Activated gamma-delta T cell treated with Interleukin-2 at 50 U/mL for 16 hours (primary cell): ENCODE data around the gene ETV7.
"Not testable (repeated sequence)": the region's sequence is repeated elsewhere in the genome, so short reads cannot be mapped to it uniquely, and the experiment has no call there.

ENCODE experiments used
- DNase-seq: peaks from one replicate; pipeline ENCODE4 v3.0.0-alpha.2; 2020

The ETV7 gene

GRCh38 chr6:36387440-36388303, at the start of gene ETV7:
TSS of gene ETV7 (minus strand) at chr6:36387669. CDS start at chr6:36387541, 128 bp downstream.
- no peak for DNase-seq

GRCh38 chr6:36436466-36436865, 49.0 kb upstream of the ETV7 start:
- no peak for DNase-seq

GRCh38 chr6:36432151-36432671, 44.7 kb upstream of the ETV7 start:
- DNase-seq: no peak

- DNase-seq: no peak
Measured at GRCh38 chr6:36431197-36431596, 43.7 kb upstream of the ETV7 start.

- DNase-seq: no peak
Measured at GRCh38 chr6:36430351-36430750, 42.9 kb upstream of the ETV7 start.

- no peak for DNase-seq
Measured at GRCh38 chr6:36428911-36429310, 41.4 kb upstream of the ETV7 start.

GRCh38 chr6:36426622-36427021, 39.2 kb upstream of the ETV7 start:
- DNase-seq: no peak

- peak; percentile 98 for DNase-seq
Measured at GRCh38 chr6:36423101-36423824, 35.8 kb upstream of the ETV7 start.

GRCh38 chr6:36422714-36423100, 35.2 kb upstream of the ETV7 start:
- DNase-seq: no peak

- no peak for DNase-seq
Measured at GRCh38 chr6:36419310-36419709, 31.8 kb upstream of the ETV7 start.

GRCh38 chr6:36418558-36418957, 31.1 kb upstream of the ETV7 start:
- no peak for DNase-seq

- DNase-seq: no peak
Measured at GRCh38 chr6:36414481-36414880, 27.0 kb upstream of the ETV7 start.

- DNase-seq: no peak
Measured at GRCh38 chr6:36413489-36414480, 26.3 kb upstream of the ETV7 start.

- DNase-seq: not testable (repeated sequence)
Measured at GRCh38 chr6:36409718-36410117, 22.2 kb upstream of the ETV7 start.

GRCh38 chr6:36404164-36404563, 16.7 kb upstream of the ETV7 start:
- DNase-seq: no peak

GRCh38 chr6:36402481-36402880, 15.0 kb upstream of the ETV7 start:
- no peak for DNase-seq

- DNase-seq: no peak
Measured at GRCh38 chr6:36399970-36400369, 12.5 kb upstream of the ETV7 start.

GRCh38 chr6:36392621-36393020, 5.2 kb upstream of the ETV7 start:
- DNase-seq: no peak

- no peak for DNase-seq
Measured at GRCh38 chr6:36389353-36389752, 1.9 kb upstream of the ETV7 start.

GRCh38 chr6:36386495-36387439, 702 bp downstream of the ETV7 start:
- no peak for DNase-seq

GRCh38 chr6:36384095-36384494, 3.4 kb downstream of the ETV7 start:
- DNase-seq: no peak

GRCh38 chr6:36383606-36384005, 3.9 kb downstream of the ETV7 start:
- DNase-seq: no peak
